SU-DHL-6 (cell line): ENCODE results near the gene DNPH1.

ENCODE experiments used
- H2AFZ ChIP-seq: fragments of 200-600 bp; sonication (generic); 2 replicates; pipeline ENCODE4 v1.6.1; 2014; ENCODE audit warnings: low read depth, mild to moderate bottlenecking, moderate library complexity, mixed read lengths, antibody characterized with exemption, low read length; ENCODE audit not compliant: severe bottlenecking
- H3F3A ChIP-seq: fragments of 200-600 bp; shearing (Covaris generic); 2 replicates; pipeline ENCODE4 v1.6.0; 2016; ENCODE audit warnings: antibody characterized with exemption, mild to moderate bottlenecking; ENCODE audit not compliant: insufficient read depth
- H3K27ac ChIP-seq: fragments of 200-600 bp; sonication (generic); 2 replicates; pipeline ENCODE4 v1.5.1; 2016; ENCODE audit warnings: low read depth, mild to moderate bottlenecking, low read length, moderate library complexity, mixed read lengths
- H3K27me3 ChIP-seq: fragments of 200-600 bp; sonication (generic), shearing (Covaris generic); 2 replicates; pipeline ENCODE4 v1.6.0; 2014; ENCODE audit warnings: mild to moderate bottlenecking, low read length
- H3K36me3 ChIP-seq: fragments of 200-600 bp; sonication (generic); 2 replicates; pipeline ENCODE4 v1.6.1; 2014; ENCODE audit warnings: mild to moderate bottlenecking, low read length, mixed read lengths
- H3K4me2 ChIP-seq: fragments of 300-600, 200-600 bp; shearing (Covaris generic), sonication (generic); 2 replicates; pipeline ENCODE4 v1.6.0; 2014; ENCODE audit warnings: low read length, low read depth, mild to moderate bottlenecking; ENCODE audit not compliant: poor library complexity, severe bottlenecking
- H3K4me3 ChIP-seq: fragments of 200-600 bp; sonication (generic); 2 replicates; pipeline ENCODE4 v1.5.1; 2014; ENCODE audit warnings: antibody characterized with exemption, low read length, mild to moderate bottlenecking, mixed read lengths; ENCODE audit not compliant: insufficient read depth, poor library complexity, severe bottlenecking
- H3K79me2 ChIP-seq: fragments of 200-600 bp; sonication (generic); 2 replicates; pipeline ENCODE4 v1.6.1; 2014; ENCODE audit warnings: mild to moderate bottlenecking, low read length, moderate library complexity; ENCODE audit not compliant: insufficient read depth
- H3K9ac ChIP-seq: fragments of 200-600 bp; sonication (generic); 2 replicates; pipeline ENCODE4 v1.7.0; 2014; ENCODE audit warnings: mild to moderate bottlenecking, low read length
- H3K9me2 ChIP-seq: fragments of 200-600 bp; sonication (generic); replicated peaks from 2 replicates; pipeline ENCODE4 v1.6.1; 2014; ENCODE audit warnings: low read length; ENCODE audit not compliant: insufficient read depth
- H3K9me3 ChIP-seq: fragments of 200-600 bp; sonication (generic); 2 replicates; pipeline ENCODE4 v1.6.1; 2014; ENCODE audit warnings: low read length, mixed read lengths; ENCODE audit not compliant: insufficient read depth
- H4K20me1 ChIP-seq: fragments of 200-600 bp; sonication (generic); 2 replicates; pipeline ENCODE4 v1.6.1; 2014; ENCODE audit warnings: low read depth, mild to moderate bottlenecking, antibody characterized with exemption, low read length, moderate library complexity, mixed read lengths
- CTCF ChIP-seq: fragments of 200-600 bp; sonication (generic); IDR thresholded peaks from one replicate; pipeline ENCODE4 v1.5.1; 2017; ENCODE audit warnings: antibody characterized with exemption, mild to moderate bottlenecking, low read length, moderate library complexity; ENCODE audit not compliant: insufficient read depth, poor library complexity, severe bottlenecking
- EZH2phosphoT487 ChIP-seq: fragments of 200-600 bp; sonication (generic), shearing (Covaris generic); conservative IDR thresholded peaks from 2 replicates; pipeline ENCODE4 v1.6.1; 2018; ENCODE audit warnings: mild to moderate bottlenecking, antibody characterized with exemption, low read length, moderate library complexity, mixed read lengths

The DNPH1 gene

GRCh38 chr6:43274916-43275597 lies 45.8 kb upstream of the DNPH1 start:
- Histone ChIP-seq H4K20me1 (no peaks in the 10 kb centered on the region), H3K4me3 (no peak overlapping the region), H2AFZ (no peak overlapping the region), H3K27ac (no peak overlapping the region), H3K27me3 (no peaks in the 10 kb centered on the region), H3K9me3 (no peaks in the 10 kb centered on the region), H3K9me2 (no peaks in the 10 kb centered on the region), H3K9ac (no peak overlapping the region), H3K36me3 (no peaks in the 10 kb centered on the region), H3F3A (no peaks in the 10 kb centered on the region; the same call in 1 of the 2 replicates), H3K4me2 (no peak overlapping the region), H3K79me2 (no peaks in the 10 kb centered on the region)
- TF ChIP-seq EZH2phosphoT487 (0 out of 2 replicates have a peak, but pooled peaks have one; percentile 50), CTCF (no peak)

GRCh38 chr6:43274127-43274915 lies 45.0 kb upstream of the DNPH1 start:
- Histone ChIP-seq H3K4me2 (no peak overlapping the region), H3K4me3 (no peak overlapping the region), H3K9me3 (no peaks in the 10 kb centered on the region), H3K9me2 (no peaks in the 10 kb centered on the region), H4K20me1 (no peaks in the 10 kb centered on the region), H2AFZ (no peak overlapping the region), H3K27ac (no peak overlapping the region), H3K9ac (no peak overlapping the region), H3F3A (no peaks in the 10 kb centered on the region; the same call in 1 of the 2 replicates), H3K36me3 (no peaks in the 10 kb centered on the region), H3K27me3 (no peaks in the 10 kb centered on the region), H3K79me2 (no peaks in the 10 kb centered on the region)
- TF ChIP-seq EZH2phosphoT487 (no peak), CTCF (no peak)

GRCh38 chr6:43273707-43274106 lies 44.4 kb upstream of the DNPH1 start:
- Histone ChIP-seq H3K4me2 (no peak overlapping the region), H3K79me2 (no peaks in the 10 kb centered on the region), H3K9ac (no peak overlapping the region), H3K9me2 (no peaks in the 10 kb centered on the region), H3K9me3 (no peaks in the 10 kb centered on the region), H3K4me3 (no peak overlapping the region), H3K27ac (no peak overlapping the region), H3F3A (no peaks in the 10 kb centered on the region; the same call in 1 of the 2 replicates), H2AFZ (no peak overlapping the region), H4K20me1 (no peaks in the 10 kb centered on the region), H3K27me3 (no peaks in the 10 kb centered on the region), H3K36me3 (no peaks in the 10 kb centered on the region)
- TF ChIP-seq CTCF (no peak), EZH2phosphoT487 (no peak)
